OCI-LY1 (cell line): ENCODE data around the gene EBF3.

Experiments
- CTCF ChIP-seq: fragments of 200-600 bp; sonication (generic), shearing (Covaris generic); IDR thresholded peaks from 2 replicates; pipeline ENCODE4 v1.5.1; 2017; ENCODE audit warnings: mild to moderate bottlenecking, antibody characterized with exemption, low read length, moderate library complexity, mixed read lengths
- EZH2 ChIP-seq: fragments of 200-600 bp; sonication (generic), shearing (Covaris generic); IDR thresholded peaks from 2 replicates; pipeline ENCODE4 v1.8.0; 2017; ENCODE audit warnings: borderline replicate concordance, mixed run types, mild to moderate bottlenecking, antibody characterized with exemption, low read length, moderate library complexity, mixed read lengths

- TF ChIP-seq CTCF (no peak), EZH2 (no peak)
These were observed 28.8 kb downstream of the EBF3 start for GRCh38 chr10:129935102-129935866.
